GM13976 (cell line): ENCODE results near the gene TGFB2.
"Not testable (repeated sequence)": the region's sequence is repeated elsewhere in the genome, so short reads cannot be mapped to it uniquely, and the experiment has no call there.

Experiments
- DNase-seq: peaks from one replicate; pipeline ENCODE4 v3.0.0; 2012; ENCODE audit warnings: low spot score
- CTCF ChIP-seq: IDR thresholded peaks from 2 replicates; pipeline ENCODE4 v1.5.1; 2012; ENCODE audit warnings: borderline replicate concordance, mild to moderate bottlenecking; ENCODE audit not compliant: insufficient read depth; ENCODE audit errors: extremely low read depth, missing control alignments, control extremely low read depth
- in situ Hi-C: fragments of 300-500 bp; cut with MboI; formaldehyde crosslinking; loops from one replicate; pipeline ENCODE4 v1.12.0; 2022; ENCODE audit warnings: low sequenced_read_pairs, mixed read lengths, inconsistent platforms; ENCODE audit not compliant: unreplicated experiment

Gene TGFB2

GRCh38 chr1:218314316-218314715 lies 30.8 kb upstream of the TGFB2 start:
- no peak for TF ChIP-seq CTCF
- no peak for DNase-seq

GRCh38 chr1:218315638-218316037 lies 29.5 kb upstream of the TGFB2 start:
- DNase-seq = no peak
- in situ Hi-C loops = no loop called here
- TF ChIP-seq CTCF = no peak

More at GRCh38 chr1:218314316-218314715, 30.8 kb upstream of the TGFB2 start:
- in situ Hi-C loops = no loop called here

GRCh38 chr1:218317061-218317460 lies 28.1 kb upstream of the TGFB2 start:
- TF ChIP-seq CTCF = no peak
- in situ Hi-C loops = no loop called here
- no peak for DNase-seq

GRCh38 chr1:218320182-218320581 lies 25.0 kb upstream of the TGFB2 start:
- DNase-seq = not testable (repeated sequence)
- in situ Hi-C loops = loop anchor here (10.0 kb wide), 1 partner anchor 1245 kb away; no protein-coding TSS in a partner anchor

- no peak for TF ChIP-seq CTCF
- no peak for DNase-seq
- in situ Hi-C loops = loop anchor here (10.0 kb wide), 1 partner anchor 1242 kb away; no protein-coding TSS in a partner anchor
Measured at GRCh38 chr1:218322762-218323161, 22.4 kb upstream of the TGFB2 start.

- in situ Hi-C loops = loop anchor here (10.0 kb wide), 1 partner anchor 1241 kb away; no protein-coding TSS in a partner anchor
- no peak for TF ChIP-seq CTCF
- DNase-seq = no peak
Measured at GRCh38 chr1:218323568-218324225, 21.4 kb upstream of the TGFB2 start.

- in situ Hi-C loops = loop anchor here (10.0 kb wide), 1 partner anchor 1241 kb away; no protein-coding TSS in a partner anchor
- no peak for DNase-seq
- no peak for TF ChIP-seq CTCF
Measured at GRCh38 chr1:218324226-218324580, 20.9 kb upstream of the TGFB2 start.
